Measurements from ENCODE around the gene RNMT. TPM values are rescaled to one million over a fixed set of nuclear protein-coding genes. Genes with fewer than 3 reads are reported as not detected.

RNMT gene
- polyA plus RNA-seq, 1 donor from 2014 or later, result 29.8 TPM

DNA sequence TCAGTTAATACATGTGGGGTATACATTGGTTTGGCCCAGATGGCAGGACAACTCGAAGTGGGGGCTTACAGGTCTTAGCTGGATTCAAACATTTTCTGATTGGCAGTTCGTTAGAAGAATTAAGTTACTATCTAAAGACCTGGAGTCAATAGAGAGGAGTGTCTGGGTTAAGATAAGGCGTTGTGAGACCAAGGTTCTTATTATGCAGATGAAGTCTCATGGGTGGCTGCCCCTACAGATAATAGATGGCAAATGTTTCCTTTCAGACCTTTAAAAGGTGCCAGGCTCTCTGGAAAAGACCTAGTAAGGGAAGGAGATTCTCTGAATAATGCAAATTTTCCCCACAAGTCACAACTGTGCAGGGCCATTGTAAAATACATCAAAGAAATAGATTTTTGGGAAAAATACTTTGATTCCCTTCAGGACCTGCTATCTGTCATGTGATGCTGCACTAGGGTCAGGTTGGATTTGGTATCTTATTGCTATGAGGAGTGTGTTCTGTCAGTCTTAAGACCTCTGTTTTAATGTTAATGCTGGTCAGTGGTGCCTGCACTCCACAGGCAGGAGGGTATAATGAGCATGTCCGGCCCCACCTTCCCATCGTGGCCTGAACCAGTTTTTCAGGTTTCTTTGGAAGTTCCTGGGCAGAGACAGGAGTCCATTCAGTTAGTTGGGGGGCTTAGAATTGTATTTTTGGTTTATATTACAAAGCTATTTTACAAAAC, 83.2 kb downstream of the RNMT start:
- Histone ChIP-seq H3K9ac (ENCODE audit: low read length) (no peak overlapping the region), H3K9me3 (ENCODE audit: low read length) (no peaks in the 10 kb centered on the region), H3K9me2 (ENCODE audit: insufficient read depth, low read length) (no peaks in the 10 kb centered on the region), H3K27ac (ENCODE audit: low read length) (no peak overlapping the region), H3K79me2 (replicated peaks; ENCODE audit: insufficient read depth, low read length) (no peaks in the 10 kb centered on the region), H3K36me3 (ENCODE audit: insufficient read depth, low read length) (no peaks in the 10 kb centered on the region), H3K4me3 (ENCODE audit: low read length) (no peak overlapping the region), H4K20me1 (ENCODE audit: insufficient read depth) (no peaks in the 10 kb centered on the region), H3K4me2 (ENCODE audit: low read length) (no peak overlapping the region), H2AFZ (ENCODE audit: low read depth, low read length) (no peak overlapping the region), H3F3A (ENCODE audit: insufficient read depth, low read length, poor library complexity, severe bottlenecking) (no peaks in the 10 kb centered on the region), H3K27me3 (ENCODE audit: insufficient read depth, low read depth, low read length) (no peaks in the 10 kb centered on the region)
- no peak for TF ChIP-seq MXI1 (conservative IDR thresholded peaks at IDR 0.05; ENCODE audit: poor library complexity, severe bottlenecking)
- TF ChIP-seq EZH2 (IDR thresholded peaks at IDR 0.05; ENCODE audit: borderline replicate concordance, insufficient read depth, low read length, poor library complexity, severe bottlenecking), result no peak
- TF ChIP-seq EP300 (conservative IDR thresholded peaks at IDR 0.05; ENCODE audit: poor library complexity, severe bottlenecking), result no peak
- TF ChIP-seq POLR2AphosphoS5 (IDR thresholded peaks at IDR 0.05), result no peak

DNA sequence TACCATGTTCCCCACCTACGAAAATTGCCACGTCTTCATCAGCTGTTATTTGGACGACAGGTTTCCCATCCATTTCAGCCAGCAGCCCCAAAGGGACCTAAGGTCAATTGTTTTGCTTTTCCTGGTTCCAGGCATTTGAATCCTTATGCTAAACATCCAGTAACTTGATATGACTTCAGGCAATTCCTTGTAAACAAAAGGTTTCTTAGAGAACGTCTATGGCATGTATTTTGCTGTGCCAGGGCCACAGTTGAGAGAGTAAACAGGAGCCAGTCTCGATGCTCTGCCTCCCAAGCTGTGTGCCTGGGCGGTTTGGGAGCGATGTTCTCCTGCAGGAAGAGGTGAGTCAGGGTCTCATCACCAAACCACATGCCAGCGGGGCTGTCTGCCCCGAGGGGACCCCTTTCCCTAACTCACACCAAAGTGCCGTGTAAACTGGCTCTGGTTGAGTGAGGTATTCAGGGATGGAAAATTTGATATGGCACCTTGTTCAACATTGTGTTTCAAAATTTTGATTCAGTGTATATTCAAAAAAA, 84.5 kb downstream of the RNMT start:
- Histone ChIP-seq H3K36me3 (ENCODE audit: insufficient read depth, low read length) (no peaks in the 10 kb centered on the region), H3K27me3 (ENCODE audit: insufficient read depth, low read depth, low read length) (no peaks in the 10 kb centered on the region), H3K4me3 (ENCODE audit: low read length) (no peak overlapping the region), H2AFZ (ENCODE audit: low read depth, low read length) (no peak overlapping the region), H4K20me1 (ENCODE audit: insufficient read depth) (no peaks in the 10 kb centered on the region), H3K9ac (ENCODE audit: low read length) (no peak overlapping the region), H3F3A (ENCODE audit: insufficient read depth, low read length, poor library complexity, severe bottlenecking) (no peaks in the 10 kb centered on the region), H3K9me3 (ENCODE audit: low read length) (no peaks in the 10 kb centered on the region), H3K27ac (ENCODE audit: low read length) (no peak overlapping the region), H3K4me2 (ENCODE audit: low read length) (no peak overlapping the region), H3K9me2 (ENCODE audit: insufficient read depth, low read length) (no peaks in the 10 kb centered on the region), H3K79me2 (replicated peaks; ENCODE audit: insufficient read depth, low read length) (no peaks in the 10 kb centered on the region)
- TF ChIP-seq, protein P1, sequence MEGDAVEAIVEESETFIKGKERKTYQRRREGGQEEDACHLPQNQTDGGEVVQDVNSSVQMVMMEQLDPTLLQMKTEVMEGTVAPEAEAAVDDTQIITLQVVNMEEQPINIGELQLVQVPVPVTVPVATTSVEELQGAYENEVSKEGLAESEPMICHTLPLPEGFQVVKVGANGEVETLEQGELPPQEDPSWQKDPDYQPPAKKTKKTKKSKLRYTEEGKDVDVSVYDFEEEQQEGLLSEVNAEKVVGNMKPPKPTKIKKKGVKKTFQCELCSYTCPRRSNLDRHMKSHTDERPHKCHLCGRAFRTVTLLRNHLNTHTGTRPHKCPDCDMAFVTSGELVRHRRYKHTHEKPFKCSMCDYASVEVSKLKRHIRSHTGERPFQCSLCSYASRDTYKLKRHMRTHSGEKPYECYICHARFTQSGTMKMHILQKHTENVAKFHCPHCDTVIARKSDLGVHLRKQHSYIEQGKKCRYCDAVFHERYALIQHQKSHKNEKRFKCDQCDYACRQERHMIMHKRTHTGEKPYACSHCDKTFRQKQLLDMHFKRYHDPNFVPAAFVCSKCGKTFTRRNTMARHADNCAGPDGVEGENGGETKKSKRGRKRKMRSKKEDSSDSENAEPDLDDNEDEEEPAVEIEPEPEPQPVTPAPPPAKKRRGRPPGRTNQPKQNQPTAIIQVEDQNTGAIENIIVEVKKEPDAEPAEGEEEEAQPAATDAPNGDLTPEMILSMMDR (IDR thresholded peaks at IDR 0.05; ENCODE audit: poor library complexity, severe bottlenecking), result no peak
- TF ChIP-seq, protein P2, sequence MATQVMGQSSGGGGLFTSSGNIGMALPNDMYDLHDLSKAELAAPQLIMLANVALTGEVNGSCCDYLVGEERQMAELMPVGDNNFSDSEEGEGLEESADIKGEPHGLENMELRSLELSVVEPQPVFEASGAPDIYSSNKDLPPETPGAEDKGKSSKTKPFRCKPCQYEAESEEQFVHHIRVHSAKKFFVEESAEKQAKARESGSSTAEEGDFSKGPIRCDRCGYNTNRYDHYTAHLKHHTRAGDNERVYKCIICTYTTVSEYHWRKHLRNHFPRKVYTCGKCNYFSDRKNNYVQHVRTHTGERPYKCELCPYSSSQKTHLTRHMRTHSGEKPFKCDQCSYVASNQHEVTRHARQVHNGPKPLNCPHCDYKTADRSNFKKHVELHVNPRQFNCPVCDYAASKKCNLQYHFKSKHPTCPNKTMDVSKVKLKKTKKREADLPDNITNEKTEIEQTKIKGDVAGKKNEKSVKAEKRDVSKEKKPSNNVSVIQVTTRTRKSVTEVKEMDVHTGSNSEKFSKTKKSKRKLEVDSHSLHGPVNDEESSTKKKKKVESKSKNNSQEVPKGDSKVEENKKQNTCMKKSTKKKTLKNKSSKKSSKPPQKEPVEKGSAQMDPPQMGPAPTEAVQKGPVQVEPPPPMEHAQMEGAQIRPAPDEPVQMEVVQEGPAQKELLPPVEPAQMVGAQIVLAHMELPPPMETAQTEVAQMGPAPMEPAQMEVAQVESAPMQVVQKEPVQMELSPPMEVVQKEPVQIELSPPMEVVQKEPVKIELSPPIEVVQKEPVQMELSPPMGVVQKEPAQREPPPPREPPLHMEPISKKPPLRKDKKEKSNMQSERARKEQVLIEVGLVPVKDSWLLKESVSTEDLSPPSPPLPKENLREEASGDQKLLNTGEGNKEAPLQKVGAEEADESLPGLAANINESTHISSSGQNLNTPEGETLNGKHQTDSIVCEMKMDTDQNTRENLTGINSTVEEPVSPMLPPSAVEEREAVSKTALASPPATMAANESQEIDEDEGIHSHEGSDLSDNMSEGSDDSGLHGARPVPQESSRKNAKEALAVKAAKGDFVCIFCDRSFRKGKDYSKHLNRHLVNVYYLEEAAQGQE (IDR thresholded peaks at IDR 0.05; ENCODE audit: borderline replicate concordance), result no peak
- no peak for TF ChIP-seq TAF1 (IDR thresholded peaks at IDR 0.05; ENCODE audit: low read depth)
- TF ChIP-seq SMC3 (conservative IDR thresholded peaks at IDR 0.05; ENCODE audit: poor library complexity), result no peak
- no peak for TF ChIP-seq MXI1 (conservative IDR thresholded peaks at IDR 0.05; ENCODE audit: poor library complexity, severe bottlenecking)
- no peak for TF ChIP-seq EP300 (conservative IDR thresholded peaks at IDR 0.05; ENCODE audit: poor library complexity, severe bottlenecking)
